Measurements from ENCODE around the gene SAMD4B.

SAMD4B gene

GRCh38 chr19:39401549-39402345 is 59.5 kb downstream of the SAMD4B start:
- TF ChIP-seq, protein P1, sequence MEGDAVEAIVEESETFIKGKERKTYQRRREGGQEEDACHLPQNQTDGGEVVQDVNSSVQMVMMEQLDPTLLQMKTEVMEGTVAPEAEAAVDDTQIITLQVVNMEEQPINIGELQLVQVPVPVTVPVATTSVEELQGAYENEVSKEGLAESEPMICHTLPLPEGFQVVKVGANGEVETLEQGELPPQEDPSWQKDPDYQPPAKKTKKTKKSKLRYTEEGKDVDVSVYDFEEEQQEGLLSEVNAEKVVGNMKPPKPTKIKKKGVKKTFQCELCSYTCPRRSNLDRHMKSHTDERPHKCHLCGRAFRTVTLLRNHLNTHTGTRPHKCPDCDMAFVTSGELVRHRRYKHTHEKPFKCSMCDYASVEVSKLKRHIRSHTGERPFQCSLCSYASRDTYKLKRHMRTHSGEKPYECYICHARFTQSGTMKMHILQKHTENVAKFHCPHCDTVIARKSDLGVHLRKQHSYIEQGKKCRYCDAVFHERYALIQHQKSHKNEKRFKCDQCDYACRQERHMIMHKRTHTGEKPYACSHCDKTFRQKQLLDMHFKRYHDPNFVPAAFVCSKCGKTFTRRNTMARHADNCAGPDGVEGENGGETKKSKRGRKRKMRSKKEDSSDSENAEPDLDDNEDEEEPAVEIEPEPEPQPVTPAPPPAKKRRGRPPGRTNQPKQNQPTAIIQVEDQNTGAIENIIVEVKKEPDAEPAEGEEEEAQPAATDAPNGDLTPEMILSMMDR (IDR thresholded peaks at IDR 0.05; ENCODE audit: control insufficient read depth, insufficient read depth, low read depth, low read length, missing control alignments) = no peak
- H3K4me3 ChIP-seq (ENCODE audit: control insufficient read depth, low read depth, low read length) = no peak overlapping the region
- DNase-seq (ENCODE audit: low read depth) = no peak

GRCh38 chr19:39402346-39403300 is 60.4 kb downstream of the SAMD4B start:
- TF ChIP-seq, protein P1 (IDR thresholded peaks at IDR 0.05; ENCODE audit: control insufficient read depth, insufficient read depth, low read depth, low read length, missing control alignments) = no peak
- DNase-seq (ENCODE audit: low read depth) = peak; percentile 63
- H3K4me3 ChIP-seq (ENCODE audit: control insufficient read depth, low read depth, low read length) = peak overlapping the region; percentile 48

DNA sequence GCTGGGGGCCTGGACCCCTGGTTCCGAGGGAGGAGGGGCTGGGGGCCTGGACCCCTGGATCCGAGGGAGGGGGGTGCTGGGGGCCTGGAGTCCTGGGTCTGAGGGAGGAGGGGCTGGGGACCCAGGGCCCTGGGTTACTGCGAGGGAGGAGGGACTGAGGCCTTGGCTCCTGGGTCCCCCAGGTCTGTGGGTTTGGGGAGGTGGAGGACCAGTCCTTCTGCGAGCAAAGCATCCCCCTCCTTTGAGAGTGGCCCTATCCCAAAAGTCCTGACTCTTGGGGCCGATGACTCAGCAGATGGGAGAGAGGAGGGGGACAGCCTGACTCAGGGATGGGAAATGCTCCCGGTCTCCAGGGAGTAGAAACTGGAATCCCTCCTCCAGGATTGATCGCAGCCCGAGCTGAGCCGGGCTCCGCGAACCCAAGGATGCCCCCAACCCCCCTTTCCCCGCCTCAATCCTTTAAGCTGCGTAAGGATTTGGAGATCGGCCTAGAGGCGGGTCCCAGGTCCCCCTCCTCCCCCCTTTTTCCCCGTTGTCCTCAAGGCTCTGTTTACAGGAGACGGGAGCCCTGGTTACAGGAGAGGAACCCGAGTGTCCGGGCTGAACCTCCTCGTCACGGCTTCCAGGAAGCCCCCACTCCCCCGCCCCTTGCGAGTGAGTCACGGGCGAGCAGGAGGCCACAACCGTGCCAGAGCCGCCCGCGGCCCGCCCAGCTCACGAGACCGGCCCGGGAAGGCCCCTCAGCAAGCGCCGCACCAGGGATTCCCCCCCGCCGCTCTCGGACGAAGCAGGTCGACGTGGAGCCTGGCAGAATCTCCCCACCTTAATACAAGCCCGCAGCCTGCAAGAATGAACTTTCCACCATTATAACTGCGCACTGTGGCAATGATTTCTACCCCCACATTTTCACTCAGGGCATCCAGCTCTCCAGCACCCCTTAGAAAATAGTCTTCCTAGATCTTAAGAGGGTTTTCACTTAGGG is 61.4 kb downstream of the SAMD4B start:
- peak; percentile 99 for DNase-seq (ENCODE audit: low read depth)
- TF ChIP-seq, protein P1 (IDR thresholded peaks at IDR 0.05; ENCODE audit: control insufficient read depth, insufficient read depth, low read depth, low read length, missing control alignments) = no peak
- peak overlapping the region; percentile 48 for H3K4me3 ChIP-seq (ENCODE audit: control insufficient read depth, low read depth, low read length)

DNA sequence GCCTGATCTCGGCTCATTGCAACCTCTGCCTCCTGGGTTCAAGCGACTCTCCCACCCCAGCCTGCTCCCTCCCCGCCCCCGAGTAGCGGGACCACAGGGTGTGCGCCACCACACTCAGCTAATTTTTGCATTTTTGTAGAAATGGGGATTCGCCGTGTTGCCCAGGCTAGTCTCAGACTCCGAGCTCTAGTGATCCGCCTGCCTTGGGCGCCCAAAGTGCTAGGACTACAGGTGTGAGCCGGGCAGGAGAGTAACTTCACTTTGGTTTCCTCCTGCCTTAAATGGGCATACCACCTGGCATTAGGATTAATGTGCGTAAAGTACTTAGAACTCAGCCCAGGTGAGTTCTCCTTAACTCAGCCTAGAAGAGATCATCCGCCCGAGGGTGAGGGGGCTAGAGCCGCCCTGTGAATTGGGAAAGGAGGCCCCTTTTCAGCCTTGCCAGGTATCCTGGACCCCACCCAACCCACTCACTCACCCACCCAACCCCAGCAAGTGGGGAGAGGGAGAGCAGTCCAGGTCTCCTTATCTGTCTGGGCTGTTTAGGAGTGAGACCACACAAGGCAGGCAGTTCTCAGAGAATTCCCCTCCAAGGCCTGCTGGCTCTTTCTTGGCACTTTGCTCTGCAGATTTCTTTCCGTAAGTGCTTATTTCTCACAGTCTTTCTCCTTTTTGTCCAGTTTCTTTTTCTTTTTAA is 63.2 kb downstream of the SAMD4B start:
- H3K4me3 ChIP-seq (ENCODE audit: control insufficient read depth, low read depth, low read length) = no peak overlapping the region
- TF ChIP-seq, protein P1 (IDR thresholded peaks at IDR 0.05; ENCODE audit: control insufficient read depth, insufficient read depth, low read depth, low read length, missing control alignments) = no peak
- DNase-seq (ENCODE audit: low read depth) = no peak

- no peak for DNase-seq (ENCODE audit: low read depth)
- TF ChIP-seq, protein P1 (IDR thresholded peaks at IDR 0.05; ENCODE audit: control insufficient read depth, insufficient read depth, low read depth, low read length, missing control alignments) = no peak
- peak overlapping the region; percentile 88 for H3K4me3 ChIP-seq (ENCODE audit: control insufficient read depth, low read depth, low read length)
Observed at GRCh38 chr19:39405958-39406655, 63.9 kb downstream of the SAMD4B start.

All from AG09309 (cell line).